ENCODE data around the gene FHDC1.

Gene FHDC1

GRCh38 chr4:153013202-153013977 lies 77.3 kb downstream of the FHDC1 start:
- DNase-seq: no peak

GRCh38 chr4:153014460-153014859 lies 78.3 kb downstream of the FHDC1 start:
- DNase-seq: no peak

- no peak for DNase-seq
Measured at GRCh38 chr4:153016592-153016991, 80.5 kb downstream of the FHDC1 start.

GRCh38 chr4:153018031-153018430 lies 81.9 kb downstream of the FHDC1 start:
- no peak for DNase-seq

- no peak for DNase-seq
Measured at GRCh38 chr4:153018684-153019083, 82.6 kb downstream of the FHDC1 start.

GRCh38 chr4:153019906-153020305 lies 83.8 kb downstream of the FHDC1 start:
- no peak for DNase-seq

- peak; percentile 17 for DNase-seq
Measured at GRCh38 chr4:153020457-153020856, 84.3 kb downstream of the FHDC1 start.

- DNase-seq: no peak
Measured at GRCh38 chr4:153021276-153021675, 85.2 kb downstream of the FHDC1 start.

GRCh38 chr4:153022241-153022715 lies 86.2 kb downstream of the FHDC1 start:
- no peak for DNase-seq

GRCh38 chr4:153023139-153023538 lies 87.0 kb downstream of the FHDC1 start:
- DNase-seq: no peak

- DNase-seq: no peak
Measured at GRCh38 chr4:153023692-153024394, 87.7 kb downstream of the FHDC1 start.

GRCh38 chr4:153024466-153024865 lies 88.3 kb downstream of the FHDC1 start:
- DNase-seq: no peak

GRCh38 chr4:153025406-153025805 lies 89.3 kb downstream of the FHDC1 start:
- DNase-seq: no peak

GRCh38 chr4:153026591-153027346 lies 90.6 kb downstream of the FHDC1 start:
- no peak for DNase-seq

GRCh38 chr4:153027866-153028265 lies 91.7 kb downstream of the FHDC1 start:
- DNase-seq: peak; percentile 24

GRCh38 chr4:153028535-153028934 lies 92.4 kb downstream of the FHDC1 start:
- DNase-seq: peak; percentile 30

All from inflammatory macrophage treated with lipopolysaccharide for 4 hours (primary cell).